ENCODE results near the gene APC2.

DNA sequence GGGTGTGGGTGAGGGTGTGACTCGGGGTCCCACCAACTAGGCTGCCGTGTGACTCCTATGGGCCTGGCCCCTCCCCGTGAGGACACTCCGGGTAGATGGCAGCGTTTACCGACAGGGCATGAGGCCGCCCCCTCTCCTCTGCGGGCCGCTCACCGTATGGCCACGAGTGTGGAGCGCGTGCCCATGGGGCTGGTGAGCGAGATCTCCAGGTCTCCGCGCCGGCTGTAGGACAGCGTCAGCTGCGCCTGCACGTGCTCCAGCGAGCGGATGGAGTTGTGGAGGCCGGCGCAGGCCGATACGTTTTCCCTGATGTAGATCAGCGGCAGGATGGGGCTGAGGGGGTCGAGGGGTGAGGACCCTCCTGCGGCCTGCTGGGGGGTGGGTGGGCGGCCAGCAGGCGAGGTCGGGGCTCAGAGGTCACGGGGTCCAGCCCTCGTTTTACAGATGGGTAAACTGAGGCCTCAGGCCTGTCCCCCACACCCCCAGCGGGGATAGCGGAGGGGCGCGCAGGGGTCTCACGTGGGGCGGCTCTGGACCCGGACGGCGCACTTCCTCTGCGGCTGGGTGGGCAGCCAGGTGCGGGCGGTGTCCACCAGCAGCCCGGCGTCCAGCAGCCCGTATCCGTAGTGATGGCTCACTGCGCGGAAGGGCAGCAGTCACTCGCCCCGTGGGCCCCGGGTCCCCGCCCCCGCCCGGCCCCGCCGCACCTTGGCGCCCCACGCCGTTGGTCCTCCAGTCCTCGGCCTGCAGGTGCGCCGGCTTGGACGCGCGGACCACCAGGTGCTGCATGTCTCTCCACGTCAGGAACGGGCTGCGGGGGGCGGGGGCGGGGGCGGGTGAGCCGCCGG, 33.4 kb downstream of the APC2 start:
- no peak for TF ChIP-seq CTCF (IDR thresholded peaks at IDR 0.05)
- TF ChIP-seq POLR2AphosphoS5 (IDR thresholded peaks at IDR 0.05; ENCODE audit: insufficient read depth in 1 of 2, low read depth in 1 of 2) = no peak
- TF ChIP-seq POLR2A (IDR thresholded peaks at IDR 0.05) = no peak
